HFFc6 (cell line): ENCODE results near the gene FCHO1. TPM values are rescaled to one million over a fixed set of nuclear protein-coding genes. Genes with fewer than 3 reads are reported as not detected.

Experiments
- total RNA-seq, 6 experiments: library from RNA; stranded (reverse); fragmentation: NEBNext Ultra II Directional; extraction: Animal tissue kit (Norgen Biotek cat#: 25700); gene quantifications; 2 replicates in 1 of 6; 3 replicates in 5 of 6; pipeline ENCODE4 v1.2.3, GENCODE V29; 2021

The FCHO1 gene
- total RNA-seq, 6 experiments from 2014 or later: 0.31 to 1.1 (median 0.40) TPM

Other genes with a start within 250 kb of the FCHO1 start
- 100 to 1,000 TPM in 1 of 6 experiments, 10 to 100 TPM in 5; 90.6 to 101 (median 95.2) TPM for gene PGLS, start 239.8 kb upstream of the FCHO1 start, total RNA-seq
- 100 to 1,000 TPM; 102 to 115 (median 106) TPM for gene COLGALT1, start 195.8 kb upstream of the FCHO1 start, total RNA-seq
- under 1 TPM; 0.07 to 0.71 (median 0.21) TPM for gene UNC13A, start 63.1 kb upstream of the FCHO1 start, total RNA-seq
- 10 to 100 TPM; 56.0 to 77.9 (median 68.2) TPM for gene MAP1S, start 32.0 kb upstream of the FCHO1 start, total RNA-seq
- gene B3GNT3, start 43.7 kb downstream of the FCHO1 start, total RNA-seq: not detected
- not detected for gene INSL3, start 70.0 kb downstream of the FCHO1 start, total RNA-seq
- under 1 TPM; 0.30 to 1.00 (median 0.40) TPM for gene JAK3, start 96.5 kb downstream of the FCHO1 start, total RNA-seq
- 1,000 to 10,000 TPM; 1,774 to 2,038 (median 1,892) TPM for gene RPL18A, start 108.4 kb downstream of the FCHO1 start, total RNA-seq
- not detected for gene SLC5A5, start 120.5 kb downstream of the FCHO1 start, total RNA-seq
- gene CCDC124, start 181.5 kb downstream of the FCHO1 start, total RNA-seq: 100 to 1,000 TPM in 4 of 6 experiments, 10 to 100 TPM in 2; 86.3 to 115 (median 103) TPM
- gene KCNN1, start 215.6 kb downstream of the FCHO1 start, total RNA-seq: not detected